T-helper 1 cell treated with Interleukin-12 subunit alpha and Interleukin-12 subunit beta and Interleukin-4 antibody, amounts not matched to agents 30 ng/mL and 1 ng/mL, for 36 hours (primary cell): ENCODE data around the gene IL1F10. TPM values are rescaled to one million over a fixed set of nuclear protein-coding genes. Genes with fewer than 3 reads are reported as not detected.

Experiments used
- intact Hi-C: fragments of 100-400 bp; cut with micrococcal nuclease; formaldehyde crosslinking; loops from one replicate; pipeline ENCODE4 v1.15.1; 2024
- total RNA-seq: library from RNA; stranded (reverse); gene quantifications from 2 replicates; pipeline ENCODE4 v1.2.3, GENCODE V29; 2022

Gene IL1F10
- total RNA-seq, result not detected in 2 replicates

- intact Hi-C loops, result no loop called here
Measured at GRCh38 chr2:113067681-113068080, at the start of gene IL1F10. IL1F10 (plus strand) TSS chr2:113067970; CDS start chr2:113072739, 4,769 bp downstream.

- intact Hi-C loops, result no loop called here
Measured at GRCh38 chr2:113018509-113018908, 49.3 kb upstream of the IL1F10 start.

DNA sequence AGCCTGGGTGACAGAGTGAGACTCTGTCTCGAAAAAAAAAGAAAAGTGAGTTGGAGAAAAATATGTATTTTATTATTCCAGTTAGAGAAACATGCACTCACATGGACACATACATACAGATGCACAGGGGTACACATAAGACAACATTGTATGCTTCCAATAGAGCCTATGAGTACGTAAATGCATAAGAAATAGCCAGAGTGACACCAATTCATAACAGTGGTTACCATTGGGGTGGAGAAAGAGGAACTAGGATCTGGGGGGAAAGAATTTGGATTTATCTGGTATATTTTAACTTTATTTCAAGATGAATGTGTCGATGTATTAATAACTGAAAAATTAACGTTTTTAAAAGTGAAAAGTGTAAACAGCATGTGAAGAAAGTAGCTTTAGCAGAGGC is 46.5 kb upstream of the IL1F10 start:
- intact Hi-C loops, result no loop called here

- intact Hi-C loops, result no loop called here
Measured at GRCh38 chr2:113024764-113025163, 43.0 kb upstream of the IL1F10 start.

GRCh38 chr2:113025737-113026136 is 42.0 kb upstream of the IL1F10 start:
- intact Hi-C loops, result no loop called here

GRCh38 chr2:113027691-113028090 is 40.1 kb upstream of the IL1F10 start:
- intact Hi-C loops, result no loop called here

GRCh38 chr2:113028112-113028511 is 39.7 kb upstream of the IL1F10 start:
- intact Hi-C loops, result no loop called here

DNA sequence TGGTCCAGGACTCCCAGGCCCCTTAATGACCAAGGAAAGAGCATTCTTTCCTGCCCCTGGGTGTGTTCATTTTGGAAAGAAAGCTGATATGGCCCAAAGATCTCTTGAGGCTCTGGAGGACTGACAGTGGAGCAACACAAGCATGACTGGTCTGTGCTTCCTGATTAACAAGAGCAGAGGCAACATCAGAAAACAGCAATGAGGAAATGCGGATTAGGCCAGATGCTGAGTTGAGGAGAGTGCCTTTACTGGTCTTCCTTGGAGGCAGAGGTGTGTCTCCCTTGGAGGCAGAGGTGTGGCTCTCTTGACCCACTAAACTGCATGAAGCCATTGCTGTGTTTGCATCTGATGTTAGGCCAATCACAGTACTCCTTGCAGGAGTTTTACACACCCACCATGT is 35.0 kb upstream of the IL1F10 start:
- intact Hi-C loops, result no loop called here

DNA sequence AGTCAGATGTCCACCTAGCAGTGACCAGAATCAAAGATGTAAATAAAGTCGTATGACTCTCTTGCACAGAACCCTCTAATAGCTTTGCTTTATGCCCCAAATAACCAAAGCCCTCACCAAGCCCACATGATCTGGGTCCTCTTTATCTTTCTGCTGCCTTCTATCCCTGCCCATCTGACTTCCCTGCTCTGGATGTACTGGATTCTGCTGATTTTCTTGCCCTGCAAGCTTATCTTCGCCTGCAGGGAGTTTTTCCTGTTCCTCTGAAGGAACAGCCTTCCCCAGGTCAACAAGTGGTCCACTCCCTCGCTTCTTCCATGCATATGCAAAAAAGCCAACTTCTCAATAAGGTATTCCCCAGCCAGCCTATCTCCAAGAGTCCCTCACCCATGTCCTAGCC is 33.8 kb upstream of the IL1F10 start:
- intact Hi-C loops, result no loop called here

DNA sequence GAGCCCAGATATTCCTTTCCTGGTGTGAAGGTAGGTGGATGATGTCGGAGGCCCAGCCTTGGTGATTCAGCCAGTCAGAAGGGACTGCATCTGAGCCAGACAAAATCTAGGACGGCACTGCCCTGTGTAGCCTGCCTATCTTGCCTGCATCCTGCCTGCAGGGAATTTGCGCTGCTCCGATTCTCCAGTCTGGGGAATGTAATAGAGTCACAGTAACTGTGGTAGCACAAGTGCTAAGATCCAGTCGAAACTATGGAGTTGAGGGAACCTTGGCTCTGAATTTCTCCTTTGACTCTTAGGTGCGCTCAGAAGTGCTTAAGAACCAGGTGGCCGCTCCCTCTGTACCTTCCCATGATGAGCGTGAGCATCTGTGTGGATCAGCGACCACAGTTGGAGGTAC is 31.0 kb upstream of the IL1F10 start:
- intact Hi-C loops, result no loop called here

DNA sequence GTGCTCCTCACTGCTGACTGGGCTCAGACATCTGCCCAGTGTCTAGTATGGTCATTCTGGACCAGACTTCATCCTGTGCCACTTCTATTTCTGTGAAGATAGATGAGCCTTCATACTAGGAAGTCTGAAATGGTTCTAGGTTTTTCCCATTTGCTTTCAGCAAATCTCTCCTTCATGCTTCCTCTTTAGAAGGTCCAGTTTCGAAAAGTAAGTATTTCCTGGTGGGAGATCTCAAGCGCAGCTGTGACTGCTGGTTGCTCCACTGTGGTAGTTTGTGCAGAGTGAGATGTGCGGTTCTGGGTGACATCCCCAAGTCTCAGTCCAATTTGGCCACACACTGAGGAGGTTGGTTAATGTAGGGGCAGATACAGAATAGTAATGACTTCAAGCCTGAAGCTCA is 29.5 kb upstream of the IL1F10 start:
- intact Hi-C loops, result no loop called here

GRCh38 chr2:113039158-113039557 is 28.6 kb upstream of the IL1F10 start:
- intact Hi-C loops, result no loop called here

- intact Hi-C loops, result no loop called here
Measured at GRCh38 chr2:113039719-113040118, 28.1 kb upstream of the IL1F10 start.

GRCh38 chr2:113041871-113042270 is 25.9 kb upstream of the IL1F10 start:
- intact Hi-C loops, result no loop called here

GRCh38 chr2:113046465-113046864 is 21.3 kb upstream of the IL1F10 start:
- intact Hi-C loops, result no loop called here

- intact Hi-C loops, result no loop called here
Measured at GRCh38 chr2:113050921-113051895, 16.6 kb upstream of the IL1F10 start.

DNA sequence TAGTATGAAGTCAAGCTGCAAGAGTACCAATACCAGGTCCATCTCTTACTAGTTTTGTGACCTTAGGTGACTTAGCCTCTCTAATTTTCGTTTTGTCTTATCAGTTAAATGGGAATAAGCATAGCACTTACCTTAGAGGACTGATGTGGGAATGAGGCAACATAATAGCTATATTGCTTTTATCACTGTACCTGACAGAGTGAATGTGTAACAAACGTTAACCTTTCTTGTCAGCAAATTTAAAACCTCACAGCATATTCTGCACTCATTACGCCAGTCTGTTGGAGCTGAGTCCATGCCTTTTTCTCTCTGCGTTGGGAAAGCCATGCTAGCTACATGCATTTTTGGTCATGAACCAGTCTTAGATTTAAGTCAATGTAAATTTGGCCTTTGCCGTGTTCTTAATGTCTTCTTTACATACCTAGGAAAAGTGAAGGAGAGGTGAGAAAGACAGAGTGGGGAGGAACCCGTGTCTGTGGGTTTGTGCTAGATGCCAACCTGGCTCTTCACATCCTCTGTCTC is 15.3 kb upstream of the IL1F10 start, which contains the start of gene IL36B:
TSS of gene IL36B (minus strand) at position 472 of the 522 bp plus-strand sequence.
- intact Hi-C loops, result no loop called here

GRCh38 chr2:113053666-113054065 is 14.1 kb upstream of the IL1F10 start:
- intact Hi-C loops, result no loop called here

- intact Hi-C loops, result no loop called here
Measured at GRCh38 chr2:113054066-113054465, 13.7 kb upstream of the IL1F10 start.

GRCh38 chr2:113056521-113056920 is 11.2 kb upstream of the IL1F10 start:
- intact Hi-C loops, result no loop called here

DNA sequence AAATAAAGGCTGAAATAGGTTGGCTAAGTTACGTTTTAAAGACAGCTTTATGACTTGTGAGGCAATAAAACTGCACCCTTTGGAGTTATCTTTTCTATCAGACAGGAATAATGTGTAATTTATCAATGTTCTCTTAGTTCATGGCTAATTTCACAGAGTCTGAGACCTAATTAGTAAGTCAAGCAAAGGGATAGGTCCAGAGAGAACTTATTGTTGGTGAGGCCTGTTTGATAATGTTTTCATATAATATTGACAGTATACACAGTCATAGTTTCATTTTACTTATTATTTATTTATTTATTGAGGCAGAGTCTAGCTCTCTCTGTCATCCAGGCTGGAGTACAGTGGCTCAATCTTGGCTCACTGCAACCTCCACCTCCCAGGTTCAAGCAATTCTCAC is 10.7 kb upstream of the IL1F10 start:
- intact Hi-C loops, result no loop called here

DNA sequence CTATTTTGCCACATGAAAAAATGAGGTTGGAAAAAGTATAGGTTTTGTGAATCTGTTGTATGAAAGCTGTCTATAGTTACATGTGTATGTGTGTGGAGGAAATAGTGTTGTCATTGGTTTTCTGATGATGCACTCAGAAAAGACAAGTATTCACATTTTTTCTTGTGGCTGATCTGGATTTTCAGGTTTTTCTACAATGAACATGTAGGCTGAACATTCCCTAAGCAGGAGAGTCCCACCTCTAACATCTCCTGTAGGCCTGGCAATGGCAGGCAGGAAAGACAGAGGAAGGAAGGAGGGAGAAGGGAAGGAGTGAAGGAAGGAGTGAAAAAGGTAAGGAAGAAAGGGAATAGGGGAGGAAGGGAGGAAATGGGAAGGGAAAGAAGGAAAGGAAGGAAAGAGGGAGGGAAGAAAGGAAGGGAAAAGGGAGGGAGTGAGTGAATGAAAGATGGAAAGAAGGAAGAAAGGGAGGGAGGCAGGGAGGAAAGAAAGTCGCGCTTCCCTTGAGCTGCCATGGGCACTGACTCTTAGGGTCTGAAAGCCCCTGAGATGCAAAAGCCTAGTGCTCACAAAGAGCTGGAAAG is 9.3 kb upstream of the IL1F10 start:
- intact Hi-C loops, result no loop called here
